Fibroblast of lung (primary cell): ENCODE measurements around the gene EQTN. TPM values are rescaled to one million over a fixed set of nuclear protein-coding genes. Genes with fewer than 3 reads are reported as not detected.

ENCODE experiments used
- DNase-seq, 2 donors: peaks; one replicate each; pipeline versions ENCODE4 v3.0.0 to v3.0.0-alpha.2; 2010; ENCODE audit warnings: low read depth in 2 of 2
- H2AFZ ChIP-seq: 2 replicates; pipeline ENCODE4 v1.5.1; 2012; ENCODE audit warnings: low read length, control low read depth, inconsistent platforms
- H3K27ac ChIP-seq: 2 replicates; pipeline ENCODE4 v1.5.1; 2011; ENCODE audit warnings: low read length, control low read depth; ENCODE audit not compliant: insufficient read depth
- H3K27me3 ChIP-seq: 2 replicates; pipeline ENCODE4 v1.5.1; 2011; ENCODE audit warnings: mild to moderate bottlenecking, low read length; ENCODE audit not compliant: control insufficient read depth, insufficient read depth
- H3K36me3 ChIP-seq: 2 replicates; pipeline ENCODE4 v1.5.1; 2011; ENCODE audit warnings: low read length; ENCODE audit not compliant: control insufficient read depth, insufficient read depth
- H3K4me1 ChIP-seq: 2 replicates; pipeline ENCODE4 v1.5.1; 2011; ENCODE audit warnings: low read length; ENCODE audit not compliant: control insufficient read depth, insufficient read depth; ENCODE audit errors: extremely low read depth
- H3K4me2 ChIP-seq: 2 replicates; pipeline ENCODE4 v1.5.1; 2011; ENCODE audit warnings: low read length, control low read depth; ENCODE audit not compliant: insufficient read depth; ENCODE audit errors: extremely low read depth
- H3K4me3 ChIP-seq, 4 experiments: fragments of 200-600 bp in 1 of 4; sonication (generic) in 1 of 4; replicated peaks in 1 of 4; 2 replicates each; pipeline ENCODE4 v1.5.1; 2011 to 2016; ENCODE audit warnings: low read length in 4 of 4, low read depth in 3 of 4, mild to moderate bottlenecking in 3 of 4, control low read depth in 2 of 4, inconsistent platforms in 1 of 4, mixed read lengths in 1 of 4; ENCODE audit not compliant: insufficient read depth in 1 of 4; ENCODE audit errors: control extremely low read depth in 1 of 4
- H3K79me2 ChIP-seq: 2 replicates; pipeline ENCODE4 v1.5.1; 2012; ENCODE audit warnings: mild to moderate bottlenecking, low read length, inconsistent platforms; ENCODE audit not compliant: control insufficient read depth, insufficient read depth
- H3K9ac ChIP-seq: 2 replicates; pipeline ENCODE4 v1.5.1; 2011; ENCODE audit warnings: mild to moderate bottlenecking, low read length, control low read depth; ENCODE audit not compliant: insufficient read depth
- H3K9me3 ChIP-seq: 2 replicates; pipeline ENCODE4 v1.5.1; 2012; ENCODE audit warnings: low read depth, low read length; ENCODE audit not compliant: control insufficient read depth, insufficient read depth
- H4K20me1 ChIP-seq: 2 replicates; pipeline ENCODE4 v1.5.1; 2011; ENCODE audit warnings: low read length; ENCODE audit not compliant: control insufficient read depth, insufficient read depth; ENCODE audit errors: extremely low read depth
- EZH2 ChIP-seq: IDR thresholded peaks from 2 replicates; pipeline ENCODE4 v1.5.1; 2012; ENCODE audit warnings: low read length, control low read depth, mild to moderate bottlenecking; ENCODE audit errors: missing control alignments
- polyA plus RNA-seq, 2 donors: library from polyadenylated mRNA; depleted of rRNA in 1 of 2; stranded (reverse) in 1 of 2; unstranded in 1 of 2; fragments of >200 nt; gene quantifications; 2 replicates each; pipeline ENCODE4 v1.2.1, GENCODE V29; 2011 to 2012; ENCODE audit warnings: missing spikeins in 1 of 2
- total RNA-seq: library from RNA; depleted of rRNA; stranded (reverse); fragments of >200 nt; gene quantifications from 2 replicates; pipeline ENCODE4 v1.2.1, GENCODE V29; 2014
- TF ChIP-seq, protein P1 (sequence below), 2 donors: IDR thresholded peaks in 1 of 2; conservative IDR thresholded peaks in 1 of 2; 1 replicate in 1 of 2; 2 replicates in 1 of 2; pipeline ENCODE4 v1.5.1; 2011 to 2012; ENCODE audit warnings: low read length in 2 of 2, control low read depth in 1 of 2, inconsistent platforms in 1 of 2, low read depth in 1 of 2, mild to moderate bottlenecking in 1 of 2

EQTN gene
- total and polyA plus RNA-seq, 2 donors (not counting 1 experiment from before 2014, with no cell fraction given) = not detected

DNA sequence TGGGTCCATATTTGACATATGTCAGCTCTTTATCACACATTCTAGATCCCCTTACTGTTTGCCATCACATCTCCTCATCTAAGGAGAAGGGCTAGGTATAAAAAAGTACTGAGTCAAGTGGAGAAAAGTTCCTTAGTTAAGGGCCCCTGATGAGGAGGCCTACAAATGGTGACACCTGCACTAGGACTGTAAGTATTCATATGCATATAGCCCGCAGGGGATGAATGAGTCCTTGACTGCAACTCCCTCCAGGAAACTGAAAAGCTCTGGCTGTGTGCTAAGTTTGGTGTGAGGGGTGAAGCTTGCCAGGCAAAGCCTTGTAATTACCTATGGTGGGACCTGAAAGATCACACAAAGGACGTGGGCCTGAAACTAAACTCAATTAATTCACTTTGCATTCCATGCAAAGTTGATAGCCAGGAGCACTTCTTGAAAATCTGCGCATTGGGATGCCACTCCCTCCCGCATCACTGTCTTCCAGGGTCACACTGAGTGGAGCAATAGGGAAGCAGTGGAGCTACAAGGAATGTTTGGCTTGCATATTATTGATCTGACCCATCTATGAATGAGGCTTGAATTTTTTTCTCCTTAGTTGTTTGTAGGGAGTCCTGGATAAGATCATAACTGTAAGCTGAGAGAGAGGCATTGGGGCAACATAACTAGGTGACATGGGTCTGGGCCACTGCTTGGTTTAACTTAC lies 11.9 kb upstream of the EQTN start:
- no peak overlapping the region for H2AFZ ChIP-seq
- H3K9ac ChIP-seq = no peak overlapping the region
- no peaks in the 10 kb centered on the region for H4K20me1 ChIP-seq
- H3K4me1 ChIP-seq = no peaks in the 10 kb centered on the region
- no peaks in the 10 kb centered on the region for H3K9me3 ChIP-seq
- H3K4me3 ChIP-seq = no peak overlapping the region
- H3K79me2 ChIP-seq = no peaks in the 10 kb centered on the region
- H3K4me2 ChIP-seq = no peak overlapping the region
- H3K27ac ChIP-seq = no peak overlapping the region
- H3K27me3 ChIP-seq = no peaks in the 10 kb centered on the region
- TF ChIP-seq, protein P1, sequence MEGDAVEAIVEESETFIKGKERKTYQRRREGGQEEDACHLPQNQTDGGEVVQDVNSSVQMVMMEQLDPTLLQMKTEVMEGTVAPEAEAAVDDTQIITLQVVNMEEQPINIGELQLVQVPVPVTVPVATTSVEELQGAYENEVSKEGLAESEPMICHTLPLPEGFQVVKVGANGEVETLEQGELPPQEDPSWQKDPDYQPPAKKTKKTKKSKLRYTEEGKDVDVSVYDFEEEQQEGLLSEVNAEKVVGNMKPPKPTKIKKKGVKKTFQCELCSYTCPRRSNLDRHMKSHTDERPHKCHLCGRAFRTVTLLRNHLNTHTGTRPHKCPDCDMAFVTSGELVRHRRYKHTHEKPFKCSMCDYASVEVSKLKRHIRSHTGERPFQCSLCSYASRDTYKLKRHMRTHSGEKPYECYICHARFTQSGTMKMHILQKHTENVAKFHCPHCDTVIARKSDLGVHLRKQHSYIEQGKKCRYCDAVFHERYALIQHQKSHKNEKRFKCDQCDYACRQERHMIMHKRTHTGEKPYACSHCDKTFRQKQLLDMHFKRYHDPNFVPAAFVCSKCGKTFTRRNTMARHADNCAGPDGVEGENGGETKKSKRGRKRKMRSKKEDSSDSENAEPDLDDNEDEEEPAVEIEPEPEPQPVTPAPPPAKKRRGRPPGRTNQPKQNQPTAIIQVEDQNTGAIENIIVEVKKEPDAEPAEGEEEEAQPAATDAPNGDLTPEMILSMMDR (conservative IDR thresholded peaks at IDR 0.05 in 1 of 2, IDR thresholded peaks at IDR 0.05 in 1 of 2; ENCODE audit: low read depth in 1 of 2, low read length in 2 of 2) = no peak
- TF ChIP-seq EZH2 = no peak
- DNase-seq = no peak
- H3K36me3 ChIP-seq = no peaks in the 10 kb centered on the region

DNA sequence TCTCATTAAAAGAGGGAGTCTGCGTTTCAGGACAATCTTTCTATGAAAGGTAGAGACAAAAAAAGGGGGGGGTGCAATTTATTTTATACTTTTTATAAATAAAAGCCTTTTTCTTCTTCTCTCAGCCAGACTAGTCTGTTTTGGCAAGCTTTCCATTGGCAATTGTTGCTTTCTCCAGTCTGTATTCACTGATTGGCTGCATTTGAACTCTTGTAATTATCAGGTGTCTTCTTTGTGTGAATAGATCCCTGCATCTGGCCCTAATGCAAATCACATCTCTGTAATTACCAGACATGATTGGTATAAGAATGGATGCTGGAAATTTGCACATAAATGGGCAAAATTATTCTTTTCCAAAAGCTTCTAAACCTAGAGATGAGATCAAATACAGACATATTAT lies 7.6 kb upstream of the EQTN start:
- no peak overlapping the region for H3K4me2 ChIP-seq
- no peak for TF ChIP-seq EZH2
- TF ChIP-seq, protein P1 (conservative IDR thresholded peaks at IDR 0.05 in 1 of 2, IDR thresholded peaks at IDR 0.05 in 1 of 2; ENCODE audit: low read depth in 1 of 2, low read length in 2 of 2) = no peak
- no peaks in the 10 kb centered on the region for H4K20me1 ChIP-seq
- H3K4me3 ChIP-seq = no peak overlapping the region
- no peaks in the 10 kb centered on the region for H3K4me1 ChIP-seq
- no peaks in the 10 kb centered on the region for H3K79me2 ChIP-seq
- H3K36me3 ChIP-seq = no peaks in the 10 kb centered on the region
- no peak overlapping the region for H3K27ac ChIP-seq
- no peak for DNase-seq
- H3K27me3 ChIP-seq = no peaks in the 10 kb centered on the region
- no peak overlapping the region for H2AFZ ChIP-seq
- H3K9ac ChIP-seq = no peak overlapping the region
- no peaks in the 10 kb centered on the region for H3K9me3 ChIP-seq

DNA sequence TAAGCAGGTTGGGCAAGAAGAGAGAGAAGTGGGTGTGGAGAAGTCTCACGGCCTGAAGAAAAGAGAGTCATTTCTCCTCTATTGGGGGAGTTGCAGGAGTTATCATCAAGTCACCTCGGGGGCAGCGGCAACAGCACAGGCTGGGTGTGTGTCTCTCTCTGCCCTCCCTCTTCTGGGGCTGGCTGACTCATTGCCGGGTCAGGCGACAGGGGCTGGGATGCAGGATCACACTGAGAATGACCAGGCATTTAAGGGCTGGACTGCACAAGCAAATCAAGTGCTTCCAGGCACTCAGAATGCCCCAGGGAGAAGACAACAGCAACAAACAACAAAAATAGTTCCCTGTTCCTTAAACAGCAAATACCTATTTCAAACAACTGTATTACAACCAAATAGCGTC lies 6.3 kb upstream of the EQTN start:
- no peak overlapping the region for H3K9ac ChIP-seq
- no peaks in the 10 kb centered on the region for H4K20me1 ChIP-seq
- no peak for DNase-seq
- H3K27ac ChIP-seq = no peak overlapping the region
- no peaks in the 10 kb centered on the region for H3K79me2 ChIP-seq
- no peaks in the 10 kb centered on the region for H3K9me3 ChIP-seq
- H3K27me3 ChIP-seq = no peaks in the 10 kb centered on the region
- no peaks in the 10 kb centered on the region for H3K4me1 ChIP-seq
- H3K36me3 ChIP-seq = no peaks in the 10 kb centered on the region
- H3K4me2 ChIP-seq = no peak overlapping the region
- no peak overlapping the region for H3K4me3 ChIP-seq
- H2AFZ ChIP-seq = no peak overlapping the region
- no peak for TF ChIP-seq EZH2
- TF ChIP-seq, protein P1 (conservative IDR thresholded peaks at IDR 0.05 in 1 of 2, IDR thresholded peaks at IDR 0.05 in 1 of 2; ENCODE audit: low read depth in 1 of 2, low read length in 2 of 2) = no peak
